Ovary (tissue), 9 donors: ENCODE results near the gene TBXA2R. TPM values are rescaled to one million over a fixed set of nuclear protein-coding genes. Genes with fewer than 3 reads are reported as not detected.

Experiments
- DNase-seq, 5 donors: peaks; one replicate each; pipeline ENCODE4 v3.0.0-alpha.2; 2019 to 2020
- H3K27ac ChIP-seq, 2 donors: fragments of 200-600 bp; one replicate each; pipeline versions ENCODE4 v1.5.1 to v1.8.0; 2019 to 2022
- H3K27me3 ChIP-seq: fragments of 200-600 bp; one replicate; pipeline ENCODE4 v1.8.0; 2022
- H3K36me3 ChIP-seq: fragments of 200-600 bp; sonication (generic); one replicate; pipeline ENCODE4 v1.5.1; 2019
- H3K4me1 ChIP-seq: one replicate; pipeline ENCODE4 v1.8.1; 2013; ENCODE audit warnings: mild to moderate bottlenecking, moderate library complexity; ENCODE audit not compliant: insufficient read depth
- H3K4me3 ChIP-seq: fragments of 200-600 bp; sonication (generic); one replicate; pipeline ENCODE4 v1.5.1; 2017
- H3K9me3 ChIP-seq, 2 donors: fragments of 200-600 bp in 1 of 2; sonication (generic) in 1 of 2; one replicate each; pipeline versions ENCODE4 v1.5.1 to v1.8.1; 2013 to 2019; ENCODE audit warnings: mild to moderate bottlenecking in 1 of 2, moderate library complexity in 1 of 2
- EP300 ChIP-seq: sonication (generic); formaldehyde crosslinking; IDR thresholded peaks from one replicate; pipeline ENCODE4 v1.6.1; 2017; ENCODE audit warnings: antibody characterized with exemption
- POLR2A ChIP-seq: fragments of 450-650 bp; IDR thresholded peaks from one replicate; pipeline ENCODE4 v1.6.1; 2017; ENCODE audit warnings: antibody characterized with exemption, mild to moderate bottlenecking, moderate library complexity
- WGBS, 3 donors: extraction: QIAGEN DNeasy Blood & Tissue Kit in 1 of 3; methylation state at CpG; one replicate each; pipeline versions ENCODE4 v1.1.5 to v1.1.7; 2013 to 2017; 5-methylcytosine and 5-hydroxymethylcytosine counted together
- intact Hi-C, 4 donors: fragments of 100-400 bp; cut with DNase I; formaldehyde crosslinking; loops; one replicate each; pipeline versions ENCODE4 v1.11.0 to v1.15.1; 2022 to 2023
- polyA plus RNA-seq, 2 donors: library from polyadenylated mRNA; stranded (reverse); fragments of 200-250 nt in 1 of 2; fragments of 350-450 nt in 1 of 2; fragmentation: Illumina TruSeq in 1 of 2; extraction: RNeasy Lipid Tissue Mini Kit (QIAGEN cat#74804) in 1 of 2; gene quantifications; one replicate each; pipeline ENCODE4 v1.2.3, GENCODE V29; 2013 to 2014
- total RNA-seq, 7 donors: library from RNA; depleted of rRNA in 2 of 7; stranded (reverse); fragments of >200 nt in 2 of 7; fragmentation: NEBNext Ultra II Directional in 3 of 7; extraction: Animal tissue kit (Norgen Biotek cat#: 25700) in 3 of 7; gene quantifications; one replicate each; pipeline versions ENCODE4 v1.1.0 to v1.2.4, GENCODE V29; 2016 to 2023
- TF ChIP-seq, protein P1 (sequence below), 3 donors: fragments of 450-650 bp in 2 of 3; fragments of 200-600 bp in 1 of 3; IDR thresholded peaks; one replicate each; pipeline versions ENCODE4 v1.5.1 to v1.8.0; 2016 to 2022; ENCODE audit warnings: antibody characterized with exemption in 3 of 3, mild to moderate bottlenecking in 1 of 3
- donor health status: DM: no; HTN: no; CAD: no; lungs with moderate emphysema.
- donor health status: DM: no; HTN: no; CAD: no.
- donor health status: Bipolar disorder and iron deficiency.
- donor health status: DM: yes; HTN: yes; CAD: no.
- donor health status: DM: no; HTN: no; CAD: no.
- donor health status: DM: yes; HTN: yes; CAD: no.

The TBXA2R gene
- total and polyA plus RNA-seq, 9 donors: 1.1 to 3.7 (median 1.5) TPM

- intact Hi-C loops: loop anchor here in 3 of 4 donors (5.0 to 10.0 kb wide), 5 partner anchors 72 to 317 kb away; no protein-coding TSS in a partner anchor
These were observed 12.9 kb upstream of the TBXA2R start for GRCh38 chr19:3619631-3620012.

DNA sequence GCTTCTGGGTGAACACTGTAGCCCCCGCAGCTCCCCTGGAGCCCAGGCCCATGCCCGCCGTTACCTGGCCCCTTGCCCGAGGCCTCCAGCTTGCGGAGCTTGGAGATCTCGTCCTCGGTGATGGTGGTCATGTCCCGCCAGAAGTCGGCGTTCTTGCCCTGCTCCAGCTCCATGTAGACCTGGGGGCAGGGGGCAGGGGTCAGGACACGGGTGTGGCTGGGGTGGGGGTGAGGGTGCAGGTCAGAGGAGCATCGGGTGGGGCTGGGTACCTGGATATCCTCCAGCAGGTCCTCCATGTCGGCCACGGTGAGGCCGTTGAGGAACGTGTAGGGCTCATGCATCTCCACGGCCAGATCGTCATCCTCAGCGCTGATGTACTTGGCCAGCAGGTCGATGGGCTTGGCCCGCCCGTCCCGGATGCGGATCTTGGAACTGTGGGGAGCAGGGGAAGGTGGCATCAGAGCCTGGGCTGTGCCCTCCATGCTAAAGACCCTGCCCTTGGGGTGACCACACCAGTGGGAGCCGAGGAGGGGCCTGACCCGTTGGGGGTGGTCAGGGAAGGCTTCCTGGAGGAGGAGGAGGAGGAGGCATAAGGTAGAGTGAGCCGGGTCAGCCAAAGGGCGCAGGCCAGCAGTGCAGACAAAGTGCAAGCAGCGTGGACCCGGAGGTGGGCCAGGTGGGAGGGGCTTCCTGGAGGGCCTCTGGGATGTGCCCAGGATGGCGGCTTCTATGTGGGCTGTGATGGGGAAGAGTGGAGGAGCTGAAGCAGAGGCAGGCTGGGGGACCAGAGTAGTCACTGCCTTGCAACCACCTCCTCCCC, 12.3 kb upstream of the TBXA2R start:
- peak in 2 of 5 donors; percentile 42 for DNase-seq
- Histone ChIP-seq H3K4me1 (no peaks in the 10 kb centered on the region), H3K4me3 (no peak overlapping the region), H3K27ac (no peak overlapping the region), H3K36me3 (no peaks in the 10 kb centered on the region), H3K27me3 (no peaks in the 10 kb centered on the region), H3K9me3 (no peaks in the 10 kb centered on the region)
- TF ChIP-seq EP300: no peak
- TF ChIP-seq, protein P1, sequence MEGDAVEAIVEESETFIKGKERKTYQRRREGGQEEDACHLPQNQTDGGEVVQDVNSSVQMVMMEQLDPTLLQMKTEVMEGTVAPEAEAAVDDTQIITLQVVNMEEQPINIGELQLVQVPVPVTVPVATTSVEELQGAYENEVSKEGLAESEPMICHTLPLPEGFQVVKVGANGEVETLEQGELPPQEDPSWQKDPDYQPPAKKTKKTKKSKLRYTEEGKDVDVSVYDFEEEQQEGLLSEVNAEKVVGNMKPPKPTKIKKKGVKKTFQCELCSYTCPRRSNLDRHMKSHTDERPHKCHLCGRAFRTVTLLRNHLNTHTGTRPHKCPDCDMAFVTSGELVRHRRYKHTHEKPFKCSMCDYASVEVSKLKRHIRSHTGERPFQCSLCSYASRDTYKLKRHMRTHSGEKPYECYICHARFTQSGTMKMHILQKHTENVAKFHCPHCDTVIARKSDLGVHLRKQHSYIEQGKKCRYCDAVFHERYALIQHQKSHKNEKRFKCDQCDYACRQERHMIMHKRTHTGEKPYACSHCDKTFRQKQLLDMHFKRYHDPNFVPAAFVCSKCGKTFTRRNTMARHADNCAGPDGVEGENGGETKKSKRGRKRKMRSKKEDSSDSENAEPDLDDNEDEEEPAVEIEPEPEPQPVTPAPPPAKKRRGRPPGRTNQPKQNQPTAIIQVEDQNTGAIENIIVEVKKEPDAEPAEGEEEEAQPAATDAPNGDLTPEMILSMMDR (IDR thresholded peaks at IDR 0.05): no peak
- TF ChIP-seq POLR2A: no peak
- 80 to 86% (median 84%) methylated on average over 29 to 31 of the region's 31 CpGs for WGBS, 3 donors
- intact Hi-C loops: loop anchor here in 3 of 4 donors (5.0 to 10.0 kb wide), 5 partner anchors 72 to 317 kb away; no protein-coding TSS in a partner anchor

More at GRCh38 chr19:3619631-3620012, 12.9 kb upstream of the TBXA2R start:
- no peak for TF ChIP-seq EP300
- no peak for TF ChIP-seq POLR2A
- TF ChIP-seq, protein P1 (IDR thresholded peaks at IDR 0.05): no peak
- peak in 2 of 5 donors; percentile 33 to 42 for DNase-seq
- H3K27me3 ChIP-seq: no peaks in the 10 kb centered on the region
- no peak overlapping the region for H3K4me3 ChIP-seq
- 80 to 83% (median 81%) methylated on average over 17 of the region's 17 CpGs for WGBS, 3 donors
- H3K27ac ChIP-seq: no peak overlapping the region
- H3K4me1 ChIP-seq: no peaks in the 10 kb centered on the region
- no peaks in the 10 kb centered on the region for H3K9me3 ChIP-seq
- no peaks in the 10 kb centered on the region for H3K36me3 ChIP-seq

GRCh38 chr19:3618144-3618810, 11.6 kb upstream of the TBXA2R start:
- H3K9me3 ChIP-seq: no peaks in the 10 kb centered on the region
- no peak overlapping the region for H3K27ac ChIP-seq
- peak; percentile 68 to 82 (median 77) for DNase-seq
- H3K36me3 ChIP-seq: no peaks in the 10 kb centered on the region
- no peak overlapping the region for H3K4me3 ChIP-seq
- H3K27me3 ChIP-seq: no peaks in the 10 kb centered on the region
- H3K4me1 ChIP-seq: peaks cover 1% of the 10 kb centered on the region
- TF ChIP-seq POLR2A: no peak
- no peak for TF ChIP-seq EP300
- TF ChIP-seq, protein P1 (IDR thresholded peaks at IDR 0.05): peak; percentile 75 to 89 (median 88)
- 41 to 50% (median 50%) methylated on average over 22 to 31 of the region's 31 CpGs for WGBS, 3 donors
- intact Hi-C loops: loop anchor here in 3 of 4 donors (5.0 to 10.0 kb wide), 5 partner anchors 71 to 316 kb away; no protein-coding TSS in a partner anchor

DNA sequence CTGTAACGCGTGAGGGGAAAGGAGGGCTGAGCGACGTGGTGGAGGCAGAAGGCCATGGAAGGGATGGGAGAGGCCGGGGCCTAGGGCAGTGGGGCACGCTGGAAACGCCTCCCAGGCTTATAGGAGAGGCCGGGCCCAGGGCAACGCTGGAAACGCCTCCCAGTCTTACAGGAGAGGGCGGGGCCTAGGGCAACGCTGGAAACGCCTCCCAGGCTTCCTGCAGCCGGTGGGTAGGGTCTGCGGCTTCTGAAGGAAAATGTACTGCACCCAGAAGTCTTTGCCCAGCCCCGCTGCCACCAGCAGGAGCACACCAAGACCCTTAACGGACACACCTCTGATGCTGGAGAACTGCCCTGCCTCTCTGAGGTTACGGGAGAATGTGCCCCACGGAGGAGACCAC, 10.8 kb upstream of the TBXA2R start:
- 75 to 80% (median 78%) methylated on average over 18 to 19 of the region's 19 CpGs for WGBS, 3 donors
- H3K4me1 ChIP-seq: peaks cover 1% of the 10 kb centered on the region
- no peak overlapping the region for H3K4me3 ChIP-seq
- no peaks in the 10 kb centered on the region for H3K27me3 ChIP-seq
- TF ChIP-seq, protein P1 (IDR thresholded peaks at IDR 0.05): no peak
- TF ChIP-seq EP300: no peak
- TF ChIP-seq POLR2A: no peak
- H3K27ac ChIP-seq: no peak overlapping the region
- peak in 1 of 5 donors; percentile 32 for DNase-seq
- intact Hi-C loops: loop anchor here in 3 of 4 donors (5.0 to 10.0 kb wide), 5 partner anchors 70 to 315 kb away; no protein-coding TSS in a partner anchor
- H3K9me3 ChIP-seq: no peaks in the 10 kb centered on the region
- H3K36me3 ChIP-seq: no peaks in the 10 kb centered on the region
